Gastroesophageal sphincter (tissue), 4 donors: ENCODE results near the gene CBX7. TPM values are rescaled to one million over a fixed set of nuclear protein-coding genes. Genes with fewer than 3 reads are reported as not detected.
A peak's percentile ranks its signal among the peaks of the same experiment; 100 is the strongest.

Experiments used
- ATAC-seq: fragments of 150-250 bp; one replicate; pipeline ENCODE4 v1.9.1; 2016; ENCODE audit warnings: mild to moderate bottlenecking, moderate library complexity
- H3K27ac ChIP-seq, 4 donors: fragments of 200-600 bp; sonication (generic) in 3 of 4; 1 replicate in 3 of 4; 2 replicates in 1 of 4; pipeline ENCODE4 v1.5.1; 2016 to 2019
- H3K27me3 ChIP-seq: fragments of 200-600 bp; sonication (generic); one replicate; pipeline ENCODE4 v1.5.1; 2019
- H3K36me3 ChIP-seq, 2 donors: fragments of 200-600 bp; sonication (generic); one replicate each; pipeline ENCODE4 v1.5.1; 2019; ENCODE audit warnings: control low read depth in 1 of 2
- H3K4me1 ChIP-seq, 3 donors: fragments of 200-600 bp; sonication (generic); 1 replicate in 2 of 3; 2 replicates in 1 of 3; pipeline ENCODE4 v1.5.1; 2016 to 2019; ENCODE audit warnings: control low read depth in 2 of 3
- H3K4me3 ChIP-seq, 2 donors: fragments of 200-600 bp; sonication (generic); one replicate each; pipeline ENCODE4 v1.5.1; 2019; ENCODE audit warnings: mild to moderate bottlenecking in 1 of 2, moderate library complexity in 1 of 2
- H3K9me3 ChIP-seq, 3 donors: fragments of 200-600 bp; sonication (generic); one replicate each; pipeline ENCODE4 v1.5.1; 2017 to 2019; ENCODE audit warnings: control low read depth in 2 of 3
- CTCF ChIP-seq, 4 experiments: fragments of 200-600 bp in 2 of 4; fragments of 450-650 bp in 2 of 4; sonication (generic) in 1 of 4; IDR thresholded peaks; one replicate each; pipeline ENCODE4 v1.5.1; 2017 to 2019; ENCODE audit warnings: antibody characterized with exemption in 4 of 4, mild to moderate bottlenecking in 2 of 4, moderate library complexity in 2 of 4
- EP300 ChIP-seq: sonication (generic); formaldehyde crosslinking; IDR thresholded peaks from one replicate; pipeline ENCODE4 v1.6.1; 2017; ENCODE audit warnings: antibody characterized with exemption, mild to moderate bottlenecking
- POLR2A ChIP-seq, 2 donors: fragments of 450-650 bp; IDR thresholded peaks; one replicate each; pipeline ENCODE4 v1.6.1; 2017; ENCODE audit warnings: antibody characterized with exemption in 2 of 2, mild to moderate bottlenecking in 2 of 2, moderate library complexity in 1 of 2
- POLR2AphosphoS5 ChIP-seq: sonication (generic); formaldehyde crosslinking; IDR thresholded peaks from one replicate; pipeline ENCODE4 v1.6.1; 2017; ENCODE audit warnings: antibody characterized with exemption
- WGBS, 2 donors: methylation state at CpG; one replicate each; pipeline ENCODE4 v1.1.5; 2018; ENCODE audit warnings: low coverage in 1 of 2; 5-methylcytosine and 5-hydroxymethylcytosine counted together
- total RNA-seq, 4 donors: library from RNA; depleted of rRNA; stranded (reverse); fragments of >200 nt; gene quantifications; one replicate each; pipeline ENCODE4 v1.1.0, GENCODE V29; 2016

The CBX7 gene
- total RNA-seq, 4 donors from 2014 or later: 102 to 223 (median 171) TPM

GRCh38 chr22:39138357-39138997 lies 14.0 kb downstream of the CBX7 start:
- peaks cover 0 to 56% (median 6%) of the 10 kb centered on the region in 3 donors for H3K4me1 ChIP-seq
- H3K27me3 ChIP-seq: no peaks in the 10 kb centered on the region
- 66 to 90% methylated on average over 6 to 7 of the region's 14 CpGs for WGBS, 2 donors
- no peak for TF ChIP-seq POLR2AphosphoS5
- TF ChIP-seq POLR2A (IDR thresholded peaks at IDR 0.05): no peak
- no peak for TF ChIP-seq EP300
- no peak for TF ChIP-seq CTCF (IDR thresholded peaks at IDR 0.05)
- ATAC-seq: no peak
- H3K27ac ChIP-seq: no peak overlapping the region
- H3K36me3 ChIP-seq: peaks cover 0 to 80% of the 10 kb centered on the region in 2 donors
- H3K9me3 ChIP-seq: no peaks in the 10 kb centered on the region
- H3K4me3 ChIP-seq: no peak overlapping the region

- TF ChIP-seq POLR2AphosphoS5 (no peak), POLR2A (IDR thresholded peaks at IDR 0.05) (no peak), CTCF (IDR thresholded peaks at IDR 0.05) (no peak), EP300 (no peak)
Measured at GRCh38 chr22:39136317-39136716, 16.2 kb downstream of the CBX7 start.

GRCh38 chr22:39135092-39135896 lies 17.2 kb downstream of the CBX7 start:
- TF ChIP-seq CTCF (IDR thresholded peaks at IDR 0.05): peak in 3 of 4 experiments; percentile 41 to 66 (median 44)
- no peak for TF ChIP-seq EP300
- TF ChIP-seq POLR2A (IDR thresholded peaks at IDR 0.05): no peak
- WGBS, 2 donors: 50 to 55% methylated on average over 2 to 4 of the region's 15 CpGs
- peak; percentile 39 for ATAC-seq
- Histone ChIP-seq H3K27me3 (no peaks in the 10 kb centered on the region), H3K4me1 (peaks cover 0 to 50% (median 14%) of the 10 kb centered on the region in 3 donors), H3K36me3 (peaks cover 0 to 92% of the 10 kb centered on the region in 2 donors), H3K27ac (peak overlapping the region in 2 of 4 donors; percentile 41), H3K9me3 (no peaks in the 10 kb centered on the region), H3K4me3 (no peak overlapping the region)

More at GRCh38 chr22:39136317-39136716, 16.2 kb downstream of the CBX7 start:
- no peaks in the 10 kb centered on the region for H3K9me3 ChIP-seq
- H3K27me3 ChIP-seq: no peaks in the 10 kb centered on the region
- no peak for ATAC-seq
- H3K4me1 ChIP-seq: peaks cover 0 to 49% (median 11%) of the 10 kb centered on the region in 3 donors
- no peak overlapping the region for H3K4me3 ChIP-seq
- peaks cover 0 to 92% of the 10 kb centered on the region in 2 donors for H3K36me3 ChIP-seq
- WGBS, 2 donors: 60 to 94% methylated on average over 1 to 3 of the region's 8 CpGs
- H3K27ac ChIP-seq: no peak overlapping the region

GRCh38 chr22:39134366-39135091 lies 18.0 kb downstream of the CBX7 start:
- TF ChIP-seq POLR2AphosphoS5 (no peak), EP300 (no peak), CTCF (IDR thresholded peaks at IDR 0.05) (no peak), POLR2A (IDR thresholded peaks at IDR 0.05) (no peak)
- no peak overlapping the region for H3K4me3 ChIP-seq
- no peaks in the 10 kb centered on the region for H3K9me3 ChIP-seq
- peaks cover 0 to 46% (median 14%) of the 10 kb centered on the region in 3 donors for H3K4me1 ChIP-seq
- 75% methylated on average over 2 of the region's 35 CpGs; no CpG with 5 or more reads in 1 of the 2 donors for WGBS, 2 donors
- no peaks in the 10 kb centered on the region for H3K27me3 ChIP-seq
- H3K36me3 ChIP-seq: peaks cover 0 to 93% of the 10 kb centered on the region in 2 donors
- ATAC-seq: no peak
- H3K27ac ChIP-seq: peak overlapping the region in 2 of 4 donors; percentile 41
